Caco-2 (cell line): ENCODE data around the gene CKMT1B. TPM values are rescaled to one million over a fixed set of nuclear protein-coding genes. Genes with fewer than 3 reads are reported as not detected.

Experiments used
- BruUV-seq: library from RNA; stranded (reverse); fragments of 400-500 nt; replicated peaks from 2 replicates; lab custom pipeline; 2021; lab: Mats Ljungman, UMichigan
- CTCF ChIA-PET: fragments of 300-600 bp; sonication (Branson Sonifier 250); formaldehyde crosslinking; loops from one replicate; lab custom pipeline; 2022; ENCODE audit warnings: antibody characterized with exemption; lab: Charles Lee
- POLR2A ChIA-PET: fragments of 300-600 bp; sonication (Branson Sonifier 250); formaldehyde crosslinking; loops from one replicate; lab custom pipeline; 2022; ENCODE audit warnings: antibody characterized with exemption; lab: Charles Lee
- DNase-seq, 2 experiments: peaks; one replicate each; pipeline versions ENCODE4 v3.0.0 to v3.0.0-alpha.2; 2020 to 2022
- H3K27me3 ChIP-seq: replicated peaks from 2 replicates; pipeline ENCODE4 v1.6.0; 2011; ENCODE audit warnings: low read length; ENCODE audit not compliant: control insufficient read depth, insufficient read depth
- H3K36me3 ChIP-seq: 2 replicates; pipeline ENCODE4 v1.5.1; 2011; ENCODE audit warnings: low read length; ENCODE audit not compliant: control insufficient read depth, insufficient read depth
- H3K4me1 ChIP-seq: fragments of 250-450 bp; sonication (Bioruptor Pico); 2 replicates; pipeline ENCODE4 v1.5.1; 2020; ENCODE audit warnings: mild to moderate bottlenecking
- H3K4me3 ChIP-seq: 2 replicates; pipeline ENCODE4 v1.5.1; 2011; ENCODE audit warnings: low read depth, mild to moderate bottlenecking, control low read depth, low read length
- H3K9me3 ChIP-seq: fragments of 250-450 bp; sonication (Bioruptor Pico); 2 replicates; pipeline ENCODE4 v1.5.1; 2020; ENCODE audit warnings: mild to moderate bottlenecking, moderate library complexity
- H3K27ac Mint-ChIP-seq: one replicate; pipeline ENCODE4 v1.8.0; 2022; ENCODE audit warnings: mixed read lengths; ENCODE audit not compliant: unreplicated experiment
- H3K27me3 Mint-ChIP-seq: one replicate; pipeline ENCODE4 v1.8.0; 2022; ENCODE audit warnings: mixed read lengths; ENCODE audit not compliant: insufficient read depth, unreplicated experiment
- H3K36me3 Mint-ChIP-seq: one replicate; pipeline ENCODE4 v1.8.0; 2022; ENCODE audit warnings: mild to moderate bottlenecking, mixed read lengths; ENCODE audit not compliant: insufficient read depth, unreplicated experiment
- H3K4me1 Mint-ChIP-seq: one replicate; pipeline ENCODE4 v1.8.0; 2022; ENCODE audit warnings: low read depth, mixed read lengths; ENCODE audit not compliant: unreplicated experiment
- H3K4me3 Mint-ChIP-seq: one replicate; pipeline ENCODE4 v1.8.0; 2022; ENCODE audit warnings: mild to moderate bottlenecking, moderate library complexity, mixed read lengths; ENCODE audit not compliant: unreplicated experiment
- H3K9me3 Mint-ChIP-seq: one replicate; pipeline ENCODE4 v1.8.0; 2022; ENCODE audit warnings: mixed read lengths; ENCODE audit not compliant: unreplicated experiment
- intact Hi-C: fragments of 100-400 bp; cut with micrococcal nuclease; formaldehyde crosslinking; loops from one replicate; pipeline ENCODE4 v1.10.0; 2022; ENCODE audit not compliant: unreplicated experiment
- total RNA-seq: library from RNA; stranded (reverse); gene quantifications from 2 replicates; pipeline ENCODE4 v1.2.3, GENCODE V29; 2022
- TF ChIP-seq, protein P1 (sequence below), 2 experiments: fragments of 200-600 bp in 1 of 2; IDR thresholded peaks; 1 replicate in 1 of 2; 2 replicates in 1 of 2; pipeline versions ENCODE4 v1.5.1 to v1.8.0; 2011 to 2022; ENCODE audit warnings: antibody characterized with exemption in 1 of 2, control low read depth in 1 of 2, inconsistent platforms in 1 of 2, low read depth in 1 of 2, low read length in 1 of 2, mild to moderate bottlenecking in 1 of 2, moderate library complexity in 1 of 2; ENCODE audit not compliant: insufficient read depth in 1 of 2, severe bottlenecking in 1 of 2, unreplicated experiment in 1 of 2

CKMT1B gene
- total RNA-seq, 1 experiment from 2014 or later: 1.6 TPM

DNA sequence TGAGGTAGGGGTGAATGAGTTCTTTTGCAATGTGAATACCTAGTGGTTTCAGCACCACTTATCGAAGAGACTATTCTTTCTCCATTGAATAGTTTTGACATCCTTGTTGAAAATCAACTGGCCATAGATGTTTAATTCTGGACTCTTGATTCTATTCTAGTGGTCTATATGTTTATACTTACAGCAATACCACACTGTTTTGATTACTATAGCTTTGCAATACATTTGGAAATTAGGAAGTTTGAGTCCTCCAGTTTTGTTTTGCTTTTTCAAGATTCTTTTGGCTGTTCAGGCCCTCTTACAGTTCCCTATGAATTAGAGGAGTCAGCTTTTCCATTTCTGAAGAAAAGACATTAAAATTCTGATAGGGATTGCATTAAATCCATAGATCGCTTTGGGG, 46.3 kb upstream of the CKMT1B start:
- Histone ChIP-seq H3K9me3 (peaks cover 5% of the 10 kb centered on the region), H3K4me1 (no peaks in the 10 kb centered on the region), H3K27me3 (no peaks in the 10 kb centered on the region), H3K4me3 (no peak overlapping the region), H3K36me3 (peaks cover 1% of the 10 kb centered on the region; the same call in 1 of the 2 replicates)
- H3K36me3 Mint-ChIP-seq: no peaks in the 10 kb centered on the region
- TF ChIP-seq, protein P1, sequence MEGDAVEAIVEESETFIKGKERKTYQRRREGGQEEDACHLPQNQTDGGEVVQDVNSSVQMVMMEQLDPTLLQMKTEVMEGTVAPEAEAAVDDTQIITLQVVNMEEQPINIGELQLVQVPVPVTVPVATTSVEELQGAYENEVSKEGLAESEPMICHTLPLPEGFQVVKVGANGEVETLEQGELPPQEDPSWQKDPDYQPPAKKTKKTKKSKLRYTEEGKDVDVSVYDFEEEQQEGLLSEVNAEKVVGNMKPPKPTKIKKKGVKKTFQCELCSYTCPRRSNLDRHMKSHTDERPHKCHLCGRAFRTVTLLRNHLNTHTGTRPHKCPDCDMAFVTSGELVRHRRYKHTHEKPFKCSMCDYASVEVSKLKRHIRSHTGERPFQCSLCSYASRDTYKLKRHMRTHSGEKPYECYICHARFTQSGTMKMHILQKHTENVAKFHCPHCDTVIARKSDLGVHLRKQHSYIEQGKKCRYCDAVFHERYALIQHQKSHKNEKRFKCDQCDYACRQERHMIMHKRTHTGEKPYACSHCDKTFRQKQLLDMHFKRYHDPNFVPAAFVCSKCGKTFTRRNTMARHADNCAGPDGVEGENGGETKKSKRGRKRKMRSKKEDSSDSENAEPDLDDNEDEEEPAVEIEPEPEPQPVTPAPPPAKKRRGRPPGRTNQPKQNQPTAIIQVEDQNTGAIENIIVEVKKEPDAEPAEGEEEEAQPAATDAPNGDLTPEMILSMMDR (IDR thresholded peaks at IDR 0.05; ENCODE audit: insufficient read depth in 1 of 2, low read depth in 1 of 2, low read length in 1 of 2, severe bottlenecking in 1 of 2, unreplicated experiment in 1 of 2): no peak
- no peaks in the 10 kb centered on the region for H3K9me3 Mint-ChIP-seq
- H3K4me1 Mint-ChIP-seq: no peaks in the 10 kb centered on the region
- H3K4me3 Mint-ChIP-seq: no peak overlapping the region
- no peaks in the 10 kb centered on the region for H3K27me3 Mint-ChIP-seq
- DNase-seq: no peak
- intact Hi-C loops: no loop called here
- BruUV-seq: no TSS peak
- no peak overlapping the region for H3K27ac Mint-ChIP-seq
- CTCF ChIA-PET: no interaction called here
- POLR2A ChIA-PET: no interaction called here

DNA sequence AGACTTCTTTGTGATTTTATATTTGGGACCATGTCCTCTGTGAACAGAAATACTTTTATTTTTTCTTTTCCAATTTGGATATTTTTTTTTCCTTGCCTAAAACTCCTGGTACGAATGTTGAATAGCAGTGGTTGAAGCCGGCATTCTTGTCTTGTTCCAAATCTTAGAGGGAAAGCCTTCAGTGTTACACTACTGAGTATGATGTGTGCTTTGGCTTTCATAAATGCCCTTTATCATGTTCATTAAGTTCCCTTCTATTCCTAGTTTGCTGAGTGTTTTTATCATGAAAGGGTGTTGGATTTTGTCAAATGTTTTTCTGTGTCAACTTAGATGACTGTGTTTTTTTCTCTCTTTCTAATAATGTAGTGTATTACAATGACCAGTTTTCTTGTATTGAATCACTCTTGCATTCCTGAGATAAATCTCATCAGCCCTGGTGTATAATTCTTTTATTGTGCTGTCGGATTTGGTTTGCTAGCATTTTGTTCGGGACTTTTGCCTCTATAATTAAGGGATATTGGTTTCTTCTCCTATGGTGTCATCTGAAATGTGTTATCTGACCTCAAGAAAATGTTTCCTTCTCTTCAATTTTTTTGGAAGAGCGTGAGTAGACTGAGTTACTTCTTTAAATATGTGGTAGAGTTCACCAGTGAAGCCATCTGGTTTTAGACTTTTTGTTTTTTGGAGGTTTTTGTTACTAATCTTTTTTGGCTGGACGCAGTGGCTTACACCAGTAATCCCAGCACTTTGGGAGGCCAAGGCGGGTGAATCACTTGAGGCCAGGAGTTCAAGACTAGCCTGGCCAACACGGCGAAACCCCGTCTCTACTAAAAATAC, 43.1 kb upstream of the CKMT1B start:
- no peaks in the 10 kb centered on the region for H3K9me3 Mint-ChIP-seq
- CTCF ChIA-PET: no interaction called here
- H3K27me3 Mint-ChIP-seq: no peaks in the 10 kb centered on the region
- Histone ChIP-seq H3K27me3 (no peaks in the 10 kb centered on the region), H3K4me1 (no peaks in the 10 kb centered on the region), H3K9me3 (peaks cover 5% of the 10 kb centered on the region), H3K36me3 (peaks cover 1% of the 10 kb centered on the region; the same call in 1 of the 2 replicates), H3K4me3 (no peak overlapping the region)
- TF ChIP-seq, protein P1 (IDR thresholded peaks at IDR 0.05; ENCODE audit: insufficient read depth in 1 of 2, low read depth in 1 of 2, low read length in 1 of 2, severe bottlenecking in 1 of 2, unreplicated experiment in 1 of 2): no peak
- intact Hi-C loops: no loop called here
- DNase-seq: no peak
- no peaks in the 10 kb centered on the region for H3K4me1 Mint-ChIP-seq
- POLR2A ChIA-PET: no interaction called here
- H3K36me3 Mint-ChIP-seq: no peaks in the 10 kb centered on the region
- H3K4me3 Mint-ChIP-seq: no peak overlapping the region
- no TSS peak for BruUV-seq
- H3K27ac Mint-ChIP-seq: no peak overlapping the region

DNA sequence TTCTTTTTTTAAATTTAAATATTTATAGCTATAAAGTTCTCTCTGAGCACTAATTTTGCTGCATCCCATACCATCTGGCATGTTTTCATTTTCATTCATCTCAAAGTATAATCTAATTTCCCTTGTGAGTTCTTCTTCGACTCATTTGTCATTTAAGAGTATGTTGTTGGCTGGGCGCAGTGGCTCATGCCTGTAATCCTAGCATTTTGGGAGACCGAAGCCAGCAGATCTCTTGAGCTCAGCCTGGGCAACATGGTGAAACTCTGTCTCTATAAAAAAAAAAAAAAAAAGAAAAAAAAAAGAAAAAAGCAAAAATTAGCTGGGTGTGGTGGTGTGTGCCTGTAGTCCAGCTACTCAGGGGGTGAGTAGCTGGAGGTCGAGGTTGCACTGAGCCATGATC, 41.6 kb upstream of the CKMT1B start:
- H3K4me1 ChIP-seq: no peaks in the 10 kb centered on the region
- Mint-ChIP-seq H3K4me1 (no peaks in the 10 kb centered on the region), H3K27ac (no peak overlapping the region), H3K4me3 (no peak overlapping the region), H3K9me3 (no peaks in the 10 kb centered on the region), H3K36me3 (no peaks in the 10 kb centered on the region), H3K27me3 (no peaks in the 10 kb centered on the region)
- no peak overlapping the region for H3K4me3 ChIP-seq
- ChIA-PET POLR2A (no interaction called here), CTCF (no interaction called here)
- H3K27me3 ChIP-seq: no peaks in the 10 kb centered on the region
- DNase-seq: no peak
- peaks cover 4% of the 10 kb centered on the region for H3K9me3 ChIP-seq
- TF ChIP-seq, protein P1 (IDR thresholded peaks at IDR 0.05; ENCODE audit: insufficient read depth in 1 of 2, low read depth in 1 of 2, low read length in 1 of 2, severe bottlenecking in 1 of 2, unreplicated experiment in 1 of 2): no peak
- intact Hi-C loops: no loop called here
- no TSS peak for BruUV-seq
- peaks cover 1% of the 10 kb centered on the region; the same call in 1 of the 2 replicates for H3K36me3 ChIP-seq
